HL-60 (cell line): ENCODE results near the gene NR3C1.

ENCODE experiments used
- DNase-seq, 2 experiments: peaks; one replicate each; pipeline ENCODE4 v3.0.0-alpha.2; 2010 to 2020; ENCODE audit warnings: low read depth in 1 of 2, low spot score in 1 of 2
- H3K27ac ChIP-seq: fragments of 250-450 bp; sonication (Bioruptor Pico); replicated peaks from 2 replicates; pipeline ENCODE4 v1.5.1; 2020; ENCODE audit warnings: mild to moderate bottlenecking, moderate library complexity
- H3K27me3 ChIP-seq: fragments of 250-450 bp; sonication (Bioruptor Pico); 2 replicates; pipeline ENCODE4 v1.5.1; 2021; ENCODE audit warnings: mild to moderate bottlenecking, moderate library complexity; ENCODE audit not compliant: insufficient read depth, poor library complexity, severe bottlenecking
- H3K4me3 ChIP-seq: replicated peaks from 2 replicates; pipeline ENCODE4 v1.5.1; 2011; ENCODE audit warnings: mild to moderate bottlenecking, control low read depth, low read length; ENCODE audit not compliant: insufficient read depth
- GABPA ChIP-seq: IDR thresholded peaks from 2 replicates; pipeline ENCODE4 v1.6.1; 2012; ENCODE audit warnings: low read depth
- POLR2AphosphoS5 ChIP-seq: IDR thresholded peaks from 2 replicates; pipeline ENCODE4 v1.6.1; 2012; ENCODE audit warnings: low read depth
- SPI1 ChIP-seq: IDR thresholded peaks from 2 replicates; pipeline ENCODE4 v1.6.1; 2012; ENCODE audit warnings: low read depth, mild to moderate bottlenecking, borderline replicate concordance
- TF ChIP-seq, protein P1 (sequence below): IDR thresholded peaks from one replicate; pipeline ENCODE4 v1.5.1; 2011; ENCODE audit warnings: low read length, control low read depth, inconsistent platforms; ENCODE audit not compliant: insufficient read depth
- TF ChIP-seq, protein P2 (sequence below): IDR thresholded peaks from 2 replicates; pipeline ENCODE4 v1.6.1; 2012; ENCODE audit warnings: low read depth; ENCODE audit not compliant: insufficient replicate concordance

Gene NR3C1

GRCh38 chr5:143309661-143310431 lies 93.6 kb downstream of the NR3C1 start:
- Histone ChIP-seq H3K4me3 (no peak overlapping the region), H3K27ac (no peak overlapping the region), H3K27me3 (no peaks in the 10 kb centered on the region)
- no peak for TF ChIP-seq POLR2AphosphoS5
- no peak for TF ChIP-seq SPI1
- TF ChIP-seq, protein P1, sequence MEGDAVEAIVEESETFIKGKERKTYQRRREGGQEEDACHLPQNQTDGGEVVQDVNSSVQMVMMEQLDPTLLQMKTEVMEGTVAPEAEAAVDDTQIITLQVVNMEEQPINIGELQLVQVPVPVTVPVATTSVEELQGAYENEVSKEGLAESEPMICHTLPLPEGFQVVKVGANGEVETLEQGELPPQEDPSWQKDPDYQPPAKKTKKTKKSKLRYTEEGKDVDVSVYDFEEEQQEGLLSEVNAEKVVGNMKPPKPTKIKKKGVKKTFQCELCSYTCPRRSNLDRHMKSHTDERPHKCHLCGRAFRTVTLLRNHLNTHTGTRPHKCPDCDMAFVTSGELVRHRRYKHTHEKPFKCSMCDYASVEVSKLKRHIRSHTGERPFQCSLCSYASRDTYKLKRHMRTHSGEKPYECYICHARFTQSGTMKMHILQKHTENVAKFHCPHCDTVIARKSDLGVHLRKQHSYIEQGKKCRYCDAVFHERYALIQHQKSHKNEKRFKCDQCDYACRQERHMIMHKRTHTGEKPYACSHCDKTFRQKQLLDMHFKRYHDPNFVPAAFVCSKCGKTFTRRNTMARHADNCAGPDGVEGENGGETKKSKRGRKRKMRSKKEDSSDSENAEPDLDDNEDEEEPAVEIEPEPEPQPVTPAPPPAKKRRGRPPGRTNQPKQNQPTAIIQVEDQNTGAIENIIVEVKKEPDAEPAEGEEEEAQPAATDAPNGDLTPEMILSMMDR = no peak
- TF ChIP-seq GABPA = no peak
- TF ChIP-seq, protein P2, sequence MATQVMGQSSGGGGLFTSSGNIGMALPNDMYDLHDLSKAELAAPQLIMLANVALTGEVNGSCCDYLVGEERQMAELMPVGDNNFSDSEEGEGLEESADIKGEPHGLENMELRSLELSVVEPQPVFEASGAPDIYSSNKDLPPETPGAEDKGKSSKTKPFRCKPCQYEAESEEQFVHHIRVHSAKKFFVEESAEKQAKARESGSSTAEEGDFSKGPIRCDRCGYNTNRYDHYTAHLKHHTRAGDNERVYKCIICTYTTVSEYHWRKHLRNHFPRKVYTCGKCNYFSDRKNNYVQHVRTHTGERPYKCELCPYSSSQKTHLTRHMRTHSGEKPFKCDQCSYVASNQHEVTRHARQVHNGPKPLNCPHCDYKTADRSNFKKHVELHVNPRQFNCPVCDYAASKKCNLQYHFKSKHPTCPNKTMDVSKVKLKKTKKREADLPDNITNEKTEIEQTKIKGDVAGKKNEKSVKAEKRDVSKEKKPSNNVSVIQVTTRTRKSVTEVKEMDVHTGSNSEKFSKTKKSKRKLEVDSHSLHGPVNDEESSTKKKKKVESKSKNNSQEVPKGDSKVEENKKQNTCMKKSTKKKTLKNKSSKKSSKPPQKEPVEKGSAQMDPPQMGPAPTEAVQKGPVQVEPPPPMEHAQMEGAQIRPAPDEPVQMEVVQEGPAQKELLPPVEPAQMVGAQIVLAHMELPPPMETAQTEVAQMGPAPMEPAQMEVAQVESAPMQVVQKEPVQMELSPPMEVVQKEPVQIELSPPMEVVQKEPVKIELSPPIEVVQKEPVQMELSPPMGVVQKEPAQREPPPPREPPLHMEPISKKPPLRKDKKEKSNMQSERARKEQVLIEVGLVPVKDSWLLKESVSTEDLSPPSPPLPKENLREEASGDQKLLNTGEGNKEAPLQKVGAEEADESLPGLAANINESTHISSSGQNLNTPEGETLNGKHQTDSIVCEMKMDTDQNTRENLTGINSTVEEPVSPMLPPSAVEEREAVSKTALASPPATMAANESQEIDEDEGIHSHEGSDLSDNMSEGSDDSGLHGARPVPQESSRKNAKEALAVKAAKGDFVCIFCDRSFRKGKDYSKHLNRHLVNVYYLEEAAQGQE = no peak
- peak in 1 of 2 experiments; percentile 21 for DNase-seq

DNA sequence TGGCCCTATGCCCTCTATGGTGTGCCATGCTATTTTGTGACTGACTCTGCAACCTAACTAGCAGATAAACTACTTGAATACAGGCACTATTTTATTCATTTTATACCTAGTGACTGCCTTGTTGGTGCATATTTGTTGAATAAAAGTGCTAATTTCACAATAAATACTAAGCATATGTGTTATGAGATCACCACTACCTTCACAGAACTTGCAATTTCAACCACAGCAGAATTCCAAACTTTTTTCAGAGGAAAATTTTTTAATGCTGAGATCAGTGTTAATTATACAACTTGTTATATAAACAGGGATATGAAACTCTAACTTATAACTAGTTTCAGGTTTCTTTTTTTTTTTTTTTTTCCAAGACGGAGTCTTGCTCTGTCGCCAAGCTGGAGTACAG lies 94.8 kb downstream of the NR3C1 start:
- DNase-seq = no peak
- Histone ChIP-seq H3K4me3 (no peak overlapping the region), H3K27me3 (no peaks in the 10 kb centered on the region), H3K27ac (no peak overlapping the region)
- TF ChIP-seq, protein P2 = no peak
- TF ChIP-seq SPI1 (no peak), GABPA (no peak), POLR2AphosphoS5 (no peak)
- TF ChIP-seq, protein P1 = no peak

DNA sequence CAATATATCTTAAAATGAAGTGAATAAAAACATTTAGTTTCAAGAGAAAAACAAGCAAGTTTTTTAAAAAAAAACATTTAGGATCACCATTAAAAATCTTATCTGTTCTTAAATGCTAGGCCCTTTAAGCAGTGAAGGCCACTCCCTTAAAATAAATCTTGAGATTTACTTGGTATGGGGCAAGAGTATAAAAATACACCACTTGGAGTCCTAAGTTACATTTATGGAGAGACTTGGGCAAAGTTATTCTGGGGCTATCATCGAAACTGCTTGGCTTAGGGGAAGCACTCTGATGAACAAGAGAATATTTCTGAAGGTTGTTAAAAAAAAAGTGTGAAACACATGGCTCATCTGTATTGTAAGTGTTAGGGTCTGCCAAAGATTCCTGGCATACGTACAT lies 97.4 kb downstream of the NR3C1 start:
- no peak for DNase-seq
- Histone ChIP-seq H3K27ac (no peak overlapping the region), H3K4me3 (no peak overlapping the region), H3K27me3 (no peaks in the 10 kb centered on the region)
- TF ChIP-seq POLR2AphosphoS5 (no peak), GABPA (no peak), SPI1 (no peak)
- TF ChIP-seq, protein P1 = no peak
- TF ChIP-seq, protein P2 = no peak
